Gastrocnemius medialis (tissue), 4 donors: ENCODE measurements around the gene BRF1.

Experiments
- CTCF ChIP-seq, 5 experiments: fragments of 450-650 bp in 3 of 5; fragments of 200-600 bp in 2 of 5; sonication (generic) in 2 of 5; IDR thresholded peaks in 4 of 5; conservative IDR thresholded peaks in 1 of 5; 1 replicate in 4 of 5; 2 replicates in 1 of 5; pipeline ENCODE4 v1.5.1; 2016 to 2019; ENCODE audit warnings: antibody characterized with exemption in 5 of 5, mild to moderate bottlenecking in 3 of 5, moderate library complexity in 3 of 5
- POLR2A ChIP-seq, 2 donors: fragments of 450-650 bp; IDR thresholded peaks; one replicate each; pipeline ENCODE4 v1.6.1; 2017; ENCODE audit warnings: antibody characterized with exemption in 2 of 2, mild to moderate bottlenecking in 2 of 2, moderate library complexity in 2 of 2

- TF ChIP-seq CTCF (IDR thresholded peaks at IDR 0.05 in 4 of 5, conservative IDR thresholded peaks at IDR 0.05 in 1 of 5) = no peak
- TF ChIP-seq POLR2A (IDR thresholded peaks at IDR 0.05) = no peak
These were observed 20.3 kb downstream of the BRF1 start for GRCh38 chr14:105280525-105280924.
